ENCODE measurements around the gene TMEM200C.
"Not testable (repeated sequence)": the region's sequence is repeated elsewhere in the genome, so short reads cannot be mapped to it uniquely, and the experiment has no call there.

The TMEM200C gene

DNA sequence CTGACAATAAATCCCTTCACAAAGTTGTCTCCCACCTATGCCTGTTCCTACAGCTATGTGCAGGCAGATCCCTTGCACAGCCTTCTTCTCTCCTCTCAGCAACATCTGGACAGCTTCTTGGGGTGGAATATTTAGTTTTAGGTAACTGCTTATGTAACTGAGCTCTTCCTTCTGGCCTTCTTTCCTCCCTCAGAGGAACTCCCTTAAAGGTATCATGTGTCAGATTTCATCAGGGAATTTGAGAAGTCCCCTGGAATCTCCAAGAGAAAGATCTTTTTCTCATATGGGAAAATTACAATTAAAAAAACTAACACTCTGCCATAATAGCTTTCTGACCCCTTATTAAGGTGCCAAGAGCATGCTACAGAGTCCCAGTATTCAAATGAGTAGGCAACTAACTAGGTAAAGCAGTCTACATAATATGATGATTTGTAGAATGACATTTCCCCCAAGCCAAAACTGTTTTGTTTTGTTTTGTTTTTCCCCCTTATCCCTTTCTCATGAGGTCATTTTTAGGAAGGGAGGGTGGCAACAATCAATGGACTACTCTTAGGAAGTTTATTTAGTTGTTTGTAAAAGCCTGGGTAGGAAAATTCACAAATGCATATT lies 2.4 kb downstream of the TMEM200C start:
- no peak for DNase-seq (ENCODE audit: low spot score)

DNA sequence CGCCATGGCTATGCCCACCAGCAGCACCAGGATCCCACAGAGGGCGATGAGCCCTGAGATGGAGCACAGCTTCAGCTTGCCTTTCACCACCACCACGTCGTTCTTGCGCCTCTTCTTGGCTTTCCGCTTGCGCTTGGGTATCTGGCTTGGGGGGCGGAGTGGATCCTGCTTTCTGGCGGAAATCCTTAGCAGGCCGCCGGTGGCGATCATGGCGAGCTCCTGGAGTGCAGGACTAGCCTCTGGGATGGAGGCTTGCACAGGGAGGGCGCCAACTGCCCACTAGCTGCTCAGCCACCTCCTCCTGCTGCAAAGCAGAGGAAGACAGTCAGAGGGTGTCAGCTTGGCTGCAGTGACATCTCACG lies 3.5 kb downstream of the TMEM200C start:
- no peak for DNase-seq (ENCODE audit: low spot score)

DNA sequence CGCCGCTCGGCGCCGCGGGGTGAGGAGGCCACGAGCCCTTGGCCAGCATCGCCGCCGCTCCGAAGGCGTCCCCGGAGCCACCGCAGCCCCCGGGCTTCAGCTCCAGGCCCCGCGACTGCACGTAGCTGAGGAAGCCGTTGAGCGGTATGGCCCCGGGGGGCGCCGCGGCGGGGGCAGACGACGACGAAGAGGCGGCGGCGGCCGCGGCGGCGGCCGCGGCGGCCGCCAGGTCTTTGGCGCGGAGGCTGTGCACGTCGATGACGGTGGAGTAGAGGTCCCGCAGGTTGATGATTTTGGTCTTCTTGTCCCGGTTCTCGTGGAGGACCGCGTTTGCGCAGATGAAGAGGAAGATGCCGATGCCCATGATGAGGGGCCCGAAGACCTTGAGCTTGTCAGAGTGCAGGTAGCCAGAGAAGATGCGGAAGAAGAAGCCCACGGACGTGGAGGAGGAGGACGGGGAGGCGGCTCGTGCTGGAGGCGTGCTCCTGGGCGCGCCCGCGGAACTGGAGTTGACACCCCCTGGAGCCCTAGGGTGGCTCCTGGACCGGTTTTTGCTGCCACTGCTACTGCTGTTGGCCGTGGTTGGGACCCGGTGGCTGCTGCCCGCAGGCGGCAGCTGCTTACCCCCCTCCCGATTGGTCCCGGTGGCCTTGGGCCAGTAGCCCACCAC lies 4.0 kb downstream of the TMEM200C start:
- no peak for DNase-seq (ENCODE audit: low spot score)

DNA sequence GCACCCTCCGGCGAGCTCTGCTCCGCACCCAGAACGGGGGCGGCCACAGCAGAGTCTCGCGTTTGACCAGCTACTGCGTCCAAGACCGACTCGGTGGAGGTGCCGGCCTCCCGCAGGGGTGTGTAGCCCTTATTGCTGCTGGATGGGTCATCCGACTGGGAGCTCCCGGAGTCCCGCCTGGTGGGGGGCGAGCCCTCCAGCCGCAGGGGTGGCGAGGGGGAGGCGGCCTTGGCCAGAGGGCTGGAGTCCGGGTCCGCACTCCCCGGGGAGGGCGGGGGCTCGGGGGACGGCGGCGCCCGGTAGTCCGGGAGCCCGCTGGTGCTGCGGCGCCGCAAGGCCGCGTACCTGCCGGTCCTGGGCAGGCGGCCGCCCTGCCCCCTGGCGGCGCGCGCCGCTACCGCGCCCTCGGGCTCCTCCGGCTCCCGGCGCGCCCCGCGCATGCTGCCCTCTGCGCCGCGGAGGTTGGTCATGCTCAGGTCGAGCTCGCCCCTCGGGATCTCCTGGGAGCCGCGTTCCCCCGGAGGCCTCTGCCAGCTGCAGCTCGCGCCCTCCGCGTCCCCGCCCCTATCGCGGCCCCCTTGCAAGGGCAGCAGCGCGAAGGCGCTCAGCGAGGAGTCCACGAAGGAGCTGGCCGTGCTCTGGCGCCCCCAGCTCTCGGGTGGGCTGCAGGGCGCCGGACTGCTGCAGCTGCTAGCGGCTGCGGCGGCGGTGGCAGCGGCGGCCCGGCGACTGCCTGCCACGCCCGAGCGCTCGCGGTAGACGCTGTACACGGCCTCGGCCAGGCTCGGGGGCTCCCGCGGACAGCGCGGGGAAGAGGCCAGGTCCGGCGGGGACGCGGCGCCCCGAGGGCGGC lies 4.8 kb downstream of the TMEM200C start:
- no peak for DNase-seq (ENCODE audit: low spot score)

DNA sequence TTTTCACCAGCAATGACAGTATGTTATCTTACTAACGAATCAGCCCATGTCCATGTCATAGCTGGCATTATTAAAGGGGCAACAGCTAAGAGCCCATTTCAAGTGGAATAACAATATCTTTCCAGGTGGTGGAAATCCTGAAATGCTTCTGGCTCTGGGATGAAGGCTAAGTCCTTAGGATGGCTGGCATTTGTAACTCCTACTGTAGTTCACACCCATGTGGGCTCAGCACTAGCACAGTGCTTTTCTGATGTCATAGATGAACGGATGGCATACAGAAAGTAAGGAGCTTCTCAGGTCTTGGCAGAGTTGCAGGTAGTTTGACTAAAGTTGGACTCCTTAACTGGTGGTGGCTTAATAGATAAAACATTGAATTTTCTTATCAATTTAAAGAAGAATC lies 10.0 kb downstream of the TMEM200C start:
- no peak for DNase-seq (ENCODE audit: low spot score)

DNA sequence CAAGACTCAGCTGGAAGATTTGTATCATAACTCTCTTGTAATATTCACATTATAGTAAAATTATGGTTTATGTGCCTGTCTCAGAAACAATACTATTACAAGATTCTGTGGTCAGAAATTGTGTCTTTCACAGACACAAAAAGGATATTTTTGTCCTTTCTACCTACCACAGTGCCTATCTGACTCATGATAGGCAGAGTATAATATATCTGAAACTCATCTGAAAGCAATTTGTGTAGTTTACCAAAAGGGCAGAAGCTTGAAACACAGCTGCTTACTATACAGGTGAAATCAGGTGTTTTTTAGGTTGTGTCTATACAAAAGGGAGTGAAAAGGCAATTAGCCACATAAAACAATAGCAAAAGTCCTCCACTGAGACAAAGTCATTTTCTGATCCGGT lies 10.9 kb downstream of the TMEM200C start:
- DNase-seq (ENCODE audit: low spot score) = no peak

DNA sequence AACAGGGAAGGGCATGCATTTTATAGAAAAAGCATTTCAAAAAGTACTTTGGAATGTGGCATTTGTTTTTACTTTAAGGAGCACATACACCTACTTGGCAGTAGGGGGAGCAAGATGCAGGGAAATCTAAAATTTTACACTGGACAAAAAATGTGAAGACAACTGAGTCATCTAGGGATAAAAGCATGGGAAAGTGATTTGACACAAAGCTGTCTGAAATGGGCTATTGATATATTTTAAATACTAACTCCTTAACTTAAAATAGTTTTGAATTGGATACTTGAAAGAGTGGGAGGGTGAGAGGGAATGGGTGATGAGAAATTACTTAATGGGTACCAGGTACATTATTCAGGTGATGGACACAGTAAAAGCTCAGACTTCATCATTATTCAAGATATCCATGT lies 15.8 kb downstream of the TMEM200C start:
- DNase-seq (ENCODE audit: low spot score) = peak; percentile 48

DNA sequence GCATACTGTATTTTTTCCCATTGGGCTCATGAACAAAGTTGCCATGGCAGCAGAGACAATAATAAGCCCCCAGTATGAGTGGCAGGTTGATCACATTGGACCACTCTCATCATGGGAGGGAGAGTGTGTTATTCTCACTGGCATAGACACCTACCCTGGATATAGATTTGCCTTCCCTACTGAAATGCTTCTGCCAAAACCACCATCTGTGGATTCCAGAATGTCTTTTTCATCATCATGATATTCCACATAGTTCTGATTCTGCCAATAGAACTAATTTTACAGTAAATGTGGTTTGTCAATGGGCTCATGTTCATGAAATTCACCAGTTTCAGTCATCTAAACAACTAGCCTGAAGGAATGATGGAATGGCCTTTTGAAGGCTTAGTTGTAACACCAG lies 18.4 kb downstream of the TMEM200C start:
- no peak for DNase-seq (ENCODE audit: low spot score)

DNA sequence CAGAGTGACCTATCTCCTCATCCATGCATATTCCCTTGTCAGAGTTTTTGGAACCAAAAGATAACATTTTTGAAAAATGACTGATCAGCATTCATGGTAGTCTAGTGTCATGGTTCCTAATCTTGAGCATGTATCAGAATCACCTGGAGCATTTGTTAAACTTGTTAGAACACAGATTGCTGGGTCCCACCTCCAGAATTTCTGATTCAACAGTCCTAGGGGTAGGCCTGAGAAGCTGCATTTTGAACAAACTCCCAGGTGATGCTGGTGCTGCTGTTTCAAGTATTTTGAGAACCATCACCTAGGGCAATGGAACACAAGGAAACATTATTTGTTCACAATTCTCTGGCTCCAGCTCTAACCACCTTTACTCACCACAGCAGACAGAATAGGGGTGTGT lies 21.0 kb downstream of the TMEM200C start:
- DNase-seq (ENCODE audit: low spot score) = no peak

DNA sequence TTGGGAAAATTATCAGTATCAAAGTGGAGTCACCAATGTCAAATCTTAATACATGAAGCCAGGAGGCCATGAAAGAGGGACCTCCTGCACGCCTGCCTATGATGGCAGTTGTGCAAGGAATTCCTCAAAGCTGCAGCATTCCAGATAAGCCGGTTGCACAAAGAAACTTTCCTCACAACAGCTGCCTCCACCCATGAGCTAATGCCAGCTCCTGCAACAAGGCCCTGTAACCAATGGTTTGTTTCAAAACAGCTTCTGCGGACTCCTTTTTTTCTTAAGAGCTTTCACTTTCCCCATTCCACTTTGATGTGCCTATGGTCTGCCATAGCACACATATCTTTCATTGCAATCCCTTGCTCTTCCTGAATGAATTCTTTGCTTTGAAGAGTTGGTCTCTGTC lies 22.4 kb downstream of the TMEM200C start:
- DNase-seq (ENCODE audit: low spot score) = no peak

DNA sequence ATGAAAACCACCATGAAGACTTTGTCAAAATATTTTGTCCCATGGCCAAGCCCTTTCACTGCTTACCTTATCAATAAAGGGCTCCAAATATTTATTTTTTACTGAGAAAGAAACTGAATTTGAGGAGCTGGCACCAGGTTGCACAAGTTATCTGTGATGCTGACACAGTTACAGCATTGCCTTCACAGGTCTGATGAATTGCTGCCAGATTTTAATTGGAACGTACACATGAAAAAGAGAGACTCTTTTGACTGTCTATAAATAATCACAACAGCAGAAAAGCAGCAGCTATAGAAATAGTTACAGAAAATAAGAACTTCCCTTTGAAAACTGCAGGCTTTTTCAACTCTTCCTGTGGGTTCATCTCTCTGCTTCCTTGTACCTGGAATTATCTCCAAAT lies 23.9 kb downstream of the TMEM200C start:
- no peak for DNase-seq (ENCODE audit: low spot score)

DNA sequence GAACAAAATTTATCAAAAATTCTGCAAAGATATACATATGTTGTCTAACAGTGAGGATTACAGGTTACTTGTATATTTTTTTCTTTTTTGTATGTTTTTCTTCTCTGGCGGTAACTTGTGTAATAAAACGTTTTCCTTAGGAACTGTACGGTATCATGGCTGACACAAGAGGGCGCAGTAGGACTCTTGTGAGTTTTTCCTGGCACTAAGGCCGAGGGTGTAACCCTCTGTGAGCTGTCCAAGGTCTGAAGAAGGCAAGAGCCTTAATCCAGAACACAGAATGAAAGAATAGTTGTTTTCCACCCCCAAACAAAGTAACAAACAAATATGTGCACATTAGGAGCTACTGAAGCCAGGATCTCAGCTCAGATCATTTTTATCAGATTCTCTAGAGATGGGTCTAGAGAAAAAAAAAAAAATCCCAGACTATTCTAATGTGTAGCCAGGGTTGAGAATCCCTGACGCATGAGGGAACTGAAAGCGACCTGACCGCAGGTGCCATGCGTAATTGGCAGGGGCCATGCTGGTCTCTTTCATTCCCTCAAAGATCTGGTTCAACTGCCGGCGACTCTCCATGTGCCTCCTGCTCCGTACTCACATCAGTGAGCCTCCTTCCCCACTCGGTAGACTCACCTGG lies 27.0 kb downstream of the TMEM200C start:
- DNase-seq (ENCODE audit: low spot score) = peak; percentile 80

DNA sequence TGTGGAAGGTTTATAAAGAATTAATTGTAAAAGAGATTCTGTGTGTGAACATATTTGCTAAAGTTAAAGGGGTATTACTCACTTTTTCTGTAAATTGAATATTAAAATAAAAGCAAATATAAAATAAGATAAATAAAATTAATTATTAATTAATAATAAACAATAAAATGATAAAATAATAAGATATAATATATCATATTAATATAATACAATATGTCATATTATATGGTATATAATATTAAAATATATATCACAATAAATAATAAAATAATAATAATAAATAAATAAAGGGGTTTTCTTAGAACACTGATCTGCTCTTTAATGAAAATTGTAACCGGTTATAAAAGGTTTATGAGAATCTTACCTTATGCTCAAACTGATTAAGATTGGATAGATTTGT lies 29.8 kb downstream of the TMEM200C start:
- no peak for DNase-seq (ENCODE audit: low spot score)

DNA sequence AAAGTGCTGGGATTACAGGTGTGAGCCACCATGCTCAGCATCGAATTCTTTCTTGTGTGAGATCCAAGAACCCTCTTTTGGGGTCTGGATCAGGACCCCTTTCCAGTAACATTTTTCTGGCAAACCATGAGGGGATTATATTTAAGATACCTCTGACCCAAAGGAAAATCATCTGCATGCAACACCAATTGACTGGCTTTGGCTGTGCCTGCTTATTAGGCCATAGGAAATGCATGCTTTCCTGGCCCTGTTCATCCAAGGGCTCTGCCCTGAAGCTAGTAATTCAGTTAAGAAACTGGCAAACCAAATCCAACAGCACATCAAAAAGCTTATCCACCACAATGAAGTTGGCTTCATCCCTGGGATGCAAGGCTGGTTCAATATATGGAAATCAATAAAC lies 33.2 kb downstream of the TMEM200C start:
- DNase-seq (ENCODE audit: low spot score) = not testable (repeated sequence)

DNA sequence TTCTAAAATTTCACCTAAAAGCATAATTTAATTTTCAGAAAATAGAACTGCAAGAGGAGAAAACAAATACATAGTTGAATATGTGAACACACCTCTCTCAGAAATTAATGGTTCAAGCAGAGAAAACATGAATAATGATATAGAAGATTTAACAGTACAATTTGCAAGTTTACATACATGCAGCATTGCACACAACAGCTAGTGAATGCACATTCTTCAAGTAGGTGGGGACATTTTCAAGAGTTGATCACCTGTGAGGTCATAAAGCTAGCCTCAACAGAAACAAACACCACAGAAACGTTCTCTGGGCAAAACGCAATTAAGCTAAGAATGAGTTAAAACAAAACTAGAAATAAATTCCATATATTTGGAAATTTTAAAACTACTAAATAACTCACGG lies 38.1 kb downstream of the TMEM200C start:
- DNase-seq (ENCODE audit: low spot score) = no peak

DNA sequence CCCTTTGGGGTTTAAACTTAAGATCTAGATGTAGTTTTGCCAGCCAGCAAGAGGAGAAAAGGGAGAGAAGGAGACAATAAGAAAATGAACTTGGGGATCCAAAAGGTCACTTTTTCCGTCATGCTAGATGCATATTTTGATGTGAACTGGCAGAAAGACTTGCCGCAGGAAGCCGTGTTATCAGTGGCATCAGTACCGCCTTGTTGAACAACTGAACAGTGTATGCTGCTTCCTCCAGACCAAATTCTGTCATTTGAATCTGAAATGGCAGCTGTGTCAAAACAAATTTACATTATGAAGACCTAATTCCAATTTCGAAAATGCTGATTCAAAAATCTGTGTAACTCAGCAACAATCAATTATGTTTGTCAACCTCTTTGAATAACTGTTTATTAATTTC lies 42.1 kb downstream of the TMEM200C start:
- no peak for DNase-seq (ENCODE audit: low spot score)

DNA sequence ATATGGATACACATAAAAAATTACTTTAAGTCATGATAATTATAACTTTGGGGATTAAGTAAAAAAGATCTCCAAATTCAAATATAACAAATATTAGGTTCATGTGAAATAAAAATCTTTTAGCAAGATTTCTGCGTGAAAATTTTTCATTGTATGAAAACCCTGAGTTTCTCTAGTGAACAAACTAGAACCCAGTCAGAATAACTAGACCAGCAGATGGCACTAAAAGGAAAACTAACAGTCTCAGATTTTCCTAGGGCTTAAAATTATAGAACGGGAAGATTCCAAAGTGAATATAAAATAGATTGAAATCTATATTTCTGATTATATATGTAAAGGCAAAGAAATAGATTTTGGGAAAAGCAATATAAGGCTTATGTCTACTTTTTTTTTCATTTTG lies 43.3 kb downstream of the TMEM200C start:
- no peak for DNase-seq (ENCODE audit: low spot score)

DNA sequence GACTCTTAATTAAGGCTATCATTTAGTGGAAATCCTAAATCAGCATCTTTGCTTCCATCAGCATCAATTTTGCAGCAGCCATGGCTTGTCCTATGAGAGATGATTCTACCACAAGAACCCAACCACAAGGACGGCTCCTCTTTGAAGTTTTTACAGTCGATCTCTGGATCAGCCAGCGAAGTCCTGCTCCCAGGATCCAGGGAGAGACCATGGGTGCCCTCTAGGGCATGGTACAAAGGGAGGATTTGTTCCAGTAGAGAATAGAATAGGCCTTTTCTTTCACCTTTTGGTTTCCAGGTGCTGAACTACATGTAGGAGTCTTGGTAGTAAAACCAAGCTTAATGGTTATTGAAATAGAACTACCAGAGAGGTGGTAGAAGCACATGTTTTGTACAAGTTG lies 52.7 kb downstream of the TMEM200C start:
- no peak for DNase-seq (ENCODE audit: low spot score)

DNA sequence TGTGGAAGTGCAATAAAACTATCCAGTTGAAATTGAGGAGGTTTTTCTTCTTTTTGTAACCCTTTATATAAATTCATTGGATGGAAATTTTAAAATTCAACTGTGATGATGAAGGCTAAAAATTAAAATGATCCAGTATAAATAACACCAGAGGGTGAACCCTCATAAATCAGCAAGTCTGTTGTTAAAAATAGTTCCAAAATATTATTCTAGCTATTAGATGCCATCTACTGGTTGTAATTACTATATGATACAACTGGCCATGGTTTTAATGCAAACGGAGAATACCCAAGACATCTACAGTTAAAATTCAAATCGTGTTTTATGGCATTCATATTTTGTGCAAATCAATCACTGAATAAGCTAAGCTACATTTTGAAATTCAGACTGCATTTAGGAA lies 53.8 kb downstream of the TMEM200C start:
- no peak for DNase-seq (ENCODE audit: low spot score)

DNA sequence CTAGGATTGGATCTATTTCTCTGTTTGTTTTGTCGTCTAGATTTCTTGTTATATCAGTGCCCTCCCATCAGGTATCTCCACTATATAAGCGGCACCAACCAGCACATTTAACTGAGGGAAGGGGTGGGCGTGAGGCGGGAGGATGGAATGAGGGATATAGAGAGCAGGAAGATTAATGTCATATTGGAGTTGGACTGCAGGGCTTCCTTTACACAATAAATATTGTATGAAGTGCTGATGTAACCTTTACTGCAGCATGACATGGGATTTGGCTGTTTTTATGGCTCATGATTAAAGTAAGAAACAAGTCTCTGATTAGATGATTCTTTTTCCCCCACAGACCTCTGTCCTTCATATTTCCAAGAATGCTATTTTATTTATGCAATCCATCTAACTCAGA lies 54.8 kb downstream of the TMEM200C start:
- no peak for DNase-seq (ENCODE audit: low spot score)

DNA sequence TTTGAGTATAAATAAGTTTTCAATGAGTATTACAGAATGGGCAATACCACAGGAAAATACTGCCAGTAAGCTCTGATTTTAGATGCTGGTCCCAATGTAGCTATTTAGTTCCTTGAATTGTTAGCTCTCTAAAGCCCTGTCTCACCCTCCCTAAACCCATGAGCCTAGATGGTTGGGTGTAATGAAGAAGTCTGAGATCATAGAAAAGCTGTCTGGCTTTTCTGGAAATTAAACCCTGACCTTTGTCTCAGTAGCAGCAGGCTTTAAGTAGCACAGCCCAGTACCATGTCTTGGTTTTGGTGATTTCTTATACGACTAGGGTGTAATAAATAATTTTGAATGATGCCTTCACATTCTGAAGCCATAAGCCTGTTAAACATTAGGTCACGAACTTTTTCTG lies 55.3 kb downstream of the TMEM200C start:
- no peak for DNase-seq (ENCODE audit: low spot score)

DNA sequence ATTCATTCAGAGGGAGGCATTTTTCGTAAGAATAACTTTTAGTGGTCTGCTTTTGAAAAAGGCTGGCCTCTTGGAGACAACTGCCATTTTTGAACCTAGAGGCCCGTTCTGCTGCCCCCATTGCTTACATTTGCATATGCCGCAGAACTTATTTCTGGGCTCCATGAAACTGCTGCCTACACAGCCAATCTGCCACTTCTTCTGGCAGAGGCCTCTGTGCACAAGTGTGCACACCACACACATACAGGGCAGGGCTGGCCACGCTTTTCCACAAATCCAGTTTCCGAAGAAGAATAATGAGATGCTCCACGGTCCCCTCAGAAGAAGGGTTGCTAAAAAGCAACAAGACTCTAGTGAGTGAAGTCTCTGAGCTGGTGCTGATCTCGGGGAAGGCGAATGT lies 56.2 kb downstream of the TMEM200C start:
- no peak for DNase-seq (ENCODE audit: low spot score)

All from AG08395 (cell line).